ENCODE results near the gene KCNK13. TPM values are rescaled to one million over a fixed set of nuclear protein-coding genes. Genes with fewer than 3 reads are reported as not detected.

Gene KCNK13
- polyA plus RNA-seq, 3 donors, result 0.15 to 0.23 (median 0.17) TPM

DNA sequence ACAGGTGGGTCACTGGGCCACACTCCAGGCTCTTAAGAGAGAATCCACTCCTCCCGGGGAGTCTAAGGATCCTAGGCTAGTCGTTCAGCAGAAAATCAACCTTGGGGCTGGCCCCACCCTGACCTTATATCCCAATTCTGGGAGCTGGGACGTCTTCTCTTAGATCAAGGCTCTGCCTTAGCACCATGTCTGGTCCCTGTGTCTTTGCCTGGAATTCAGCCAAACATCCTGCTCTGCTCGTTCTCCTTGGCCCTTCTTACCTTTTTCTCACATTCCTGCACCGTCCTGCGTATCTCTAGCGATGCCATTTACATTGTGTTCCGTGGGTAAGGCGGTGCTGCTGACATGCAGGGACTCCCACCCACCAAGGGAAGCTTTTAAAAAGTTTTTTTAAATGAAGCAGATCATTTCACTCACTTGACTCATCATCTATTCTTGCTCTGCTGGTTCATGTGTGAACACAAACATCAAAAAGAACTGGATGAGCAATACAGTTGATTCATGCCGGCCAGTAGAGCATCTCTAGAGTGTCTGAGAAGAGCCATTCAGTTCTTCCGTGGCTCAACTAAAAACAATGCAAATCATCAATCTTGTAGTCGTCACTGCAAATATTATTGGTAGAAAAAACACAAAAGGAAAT is 50.2 kb downstream of the KCNK13 start:
- no peak for DNase-seq (ENCODE audit: extremely low read depth in 1 of 11, low read depth in 9 of 11, low spot score in 4 of 11)

DNA sequence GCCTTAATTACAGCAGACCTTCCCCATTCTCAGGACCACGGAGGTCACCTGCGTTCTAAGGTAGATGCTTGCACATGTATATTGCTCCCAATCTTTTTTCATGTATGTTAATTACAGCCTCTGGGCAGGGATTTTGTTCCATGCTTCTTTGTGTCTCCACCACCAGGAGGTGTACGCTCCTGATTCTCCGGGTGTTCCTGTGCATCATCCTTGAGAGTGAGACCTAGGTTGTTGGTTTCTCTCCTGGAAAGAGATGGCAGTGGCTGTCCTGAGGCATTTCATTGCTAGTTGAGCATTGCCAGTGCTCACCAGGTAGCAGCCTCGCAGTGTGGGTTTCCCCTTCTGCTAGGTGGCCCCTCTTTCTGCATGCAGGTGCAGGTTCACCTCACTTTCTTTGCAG is 52.8 kb downstream of the KCNK13 start:
- no peak for DNase-seq (ENCODE audit: extremely low read depth in 1 of 11, low read depth in 9 of 11, low spot score in 4 of 11)

DNA sequence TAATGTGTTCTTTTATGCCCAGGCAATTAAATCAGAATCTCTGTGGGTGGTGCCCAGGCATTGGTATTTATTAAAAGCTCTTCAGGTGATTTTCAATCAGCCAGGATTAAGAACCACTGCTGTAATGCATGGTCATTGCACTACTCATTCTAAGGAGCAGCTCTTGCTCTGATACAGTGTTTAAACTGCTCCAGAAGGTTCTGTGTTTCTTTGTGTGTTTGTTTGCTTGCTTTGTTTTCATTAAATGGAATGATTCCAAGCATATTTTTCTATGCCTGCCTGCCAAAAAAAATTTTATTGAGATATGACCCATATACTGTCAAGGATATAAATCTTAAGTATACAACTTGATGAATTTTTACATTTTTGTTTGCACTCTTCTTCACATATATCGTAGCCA is 54.0 kb downstream of the KCNK13 start:
- DNase-seq (ENCODE audit: extremely low read depth in 1 of 11, low read depth in 9 of 11, low spot score in 4 of 11), result no peak

DNA sequence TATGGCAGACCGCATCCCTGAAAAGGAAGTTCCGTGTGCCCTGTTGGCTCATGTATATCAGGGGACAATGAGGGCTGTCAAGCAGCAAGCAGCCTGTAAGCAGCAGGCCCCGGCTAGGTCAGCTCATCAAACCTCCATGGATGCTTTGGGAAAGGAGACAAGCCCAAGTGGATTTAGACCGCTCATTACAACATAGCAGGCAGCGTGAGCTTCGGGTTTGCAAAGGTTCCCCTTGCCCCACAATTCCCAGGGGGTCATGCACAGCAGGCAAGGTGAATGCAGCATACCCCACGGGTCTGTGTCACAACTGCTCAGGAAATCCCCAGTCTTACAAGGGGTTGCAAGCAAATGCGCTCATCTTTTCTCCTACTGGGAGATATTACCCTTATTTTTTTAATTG is 54.6 kb downstream of the KCNK13 start:
- DNase-seq (ENCODE audit: extremely low read depth in 1 of 11, low read depth in 9 of 11, low spot score in 4 of 11), result no peak

DNA sequence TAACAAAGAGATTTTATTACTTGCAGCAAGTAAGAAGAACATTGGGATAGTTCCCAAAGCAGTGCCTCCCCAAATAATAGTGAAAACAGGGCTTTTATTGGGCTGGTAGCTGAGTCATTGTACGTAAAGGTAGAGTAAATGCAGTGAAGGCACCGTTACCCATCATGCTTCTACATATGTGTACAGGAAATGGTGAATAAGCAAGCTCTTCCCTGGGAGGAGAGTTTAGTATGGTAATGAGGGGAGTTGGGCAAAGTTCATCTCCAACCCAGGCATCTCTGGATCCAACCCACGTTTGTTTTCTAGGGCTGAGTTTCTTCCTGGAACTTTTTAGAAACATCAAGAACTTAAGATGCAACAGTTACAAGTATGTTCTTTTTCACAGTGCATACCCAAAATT is 56.2 kb downstream of the KCNK13 start:
- no peak for DNase-seq (ENCODE audit: extremely low read depth in 1 of 11, low read depth in 9 of 11, low spot score in 4 of 11)

DNA sequence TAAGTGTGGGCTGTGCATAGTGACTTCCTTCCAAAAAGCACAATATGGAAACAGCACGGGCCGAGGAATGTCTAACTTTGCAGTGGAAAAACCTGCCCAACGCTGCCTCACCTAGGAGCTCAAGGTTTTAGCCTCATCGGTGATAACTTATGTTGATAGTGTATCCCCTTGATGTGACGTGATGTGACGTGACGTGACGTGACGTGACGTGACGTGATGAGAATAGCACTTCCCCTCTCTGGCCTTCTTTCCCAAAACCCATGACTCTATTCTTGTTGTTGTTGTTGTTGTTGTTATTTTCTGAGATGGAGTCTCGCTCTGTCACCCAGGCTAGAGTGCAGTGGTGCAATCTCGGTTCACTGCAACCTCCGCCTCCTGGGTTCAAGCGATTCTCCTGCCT is 64.5 kb downstream of the KCNK13 start:
- DNase-seq (ENCODE audit: extremely low read depth in 1 of 11, low read depth in 9 of 11, low spot score in 4 of 11), result no peak

DNA sequence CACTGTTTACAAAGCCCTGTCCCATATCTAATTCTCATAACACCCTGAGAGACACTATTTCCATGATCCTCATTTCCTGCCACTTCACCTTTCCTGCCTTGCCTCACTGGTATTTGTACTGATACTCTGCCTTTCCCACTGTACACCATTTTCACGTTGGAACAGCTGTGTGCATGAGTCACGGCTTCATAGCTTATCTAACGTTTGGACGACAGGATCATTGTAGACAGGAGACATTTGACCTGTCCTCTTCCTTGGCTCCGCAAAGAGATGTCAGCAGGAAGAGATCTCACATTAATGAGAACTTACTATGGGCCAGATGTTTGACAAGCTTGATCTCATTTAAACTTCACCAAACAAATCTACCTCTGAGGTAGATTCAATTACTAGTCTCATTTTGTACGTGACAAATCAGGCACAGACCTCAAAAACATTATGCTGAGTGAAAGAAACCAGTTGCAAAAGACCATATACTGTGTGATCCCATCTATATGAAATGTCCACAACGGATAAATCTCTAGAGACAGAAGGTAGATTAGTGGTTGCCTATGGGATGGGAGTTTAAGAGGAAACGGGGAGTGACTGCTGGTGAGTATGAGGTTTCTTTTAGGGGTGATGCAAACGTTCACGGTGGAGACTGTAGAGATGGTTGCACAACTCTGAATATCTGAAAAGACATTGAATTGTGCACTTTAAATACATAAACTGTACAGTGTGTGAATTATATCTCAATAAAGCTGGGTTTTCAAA is 71.2 kb downstream of the KCNK13 start:
- no peak for DNase-seq (ENCODE audit: extremely low read depth in 1 of 11, low read depth in 9 of 11, low spot score in 4 of 11)

DNA sequence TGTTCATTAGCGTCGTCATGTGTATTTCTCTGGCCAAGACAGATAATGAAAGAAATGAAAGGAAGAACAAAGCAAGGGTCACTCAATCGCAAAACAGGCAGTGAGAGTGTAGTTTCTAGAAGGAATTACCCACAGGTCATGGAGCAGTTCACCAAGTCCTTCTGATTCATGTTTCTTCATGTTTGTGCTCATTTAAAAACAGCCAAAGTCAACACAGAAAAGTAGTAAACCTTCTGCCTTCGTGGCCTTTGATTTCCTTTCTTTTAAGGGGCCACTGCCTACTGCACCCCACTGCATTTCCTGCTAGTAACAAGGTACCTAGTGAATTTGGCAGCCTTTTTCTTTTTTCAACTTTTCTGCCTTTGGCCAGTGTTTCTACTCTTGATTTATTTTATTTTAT is 75.1 kb downstream of the KCNK13 start:
- DNase-seq (ENCODE audit: extremely low read depth in 1 of 11, low read depth in 9 of 11, low spot score in 4 of 11), result no peak

DNA sequence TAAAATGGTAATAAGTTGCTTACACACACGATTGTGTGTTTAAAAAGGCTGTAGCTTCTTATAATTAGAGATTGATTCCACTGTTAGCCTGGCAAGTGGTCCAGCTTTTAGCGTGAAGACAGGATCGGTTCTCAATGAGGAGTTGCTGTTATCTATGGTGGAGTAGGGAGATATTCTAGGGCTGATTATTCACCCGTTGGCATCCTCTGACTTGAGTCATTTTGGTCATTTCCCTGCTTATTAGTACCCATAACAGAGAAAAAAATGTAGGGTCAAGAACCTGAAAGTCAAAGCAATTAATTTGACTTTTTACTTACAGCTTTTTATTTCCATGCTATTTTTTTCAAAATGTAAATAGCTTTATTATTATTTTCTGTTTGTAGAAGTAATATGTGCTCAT is 76.0 kb downstream of the KCNK13 start:
- DNase-seq (ENCODE audit: extremely low read depth in 1 of 11, low read depth in 9 of 11, low spot score in 4 of 11), result no peak

DNA sequence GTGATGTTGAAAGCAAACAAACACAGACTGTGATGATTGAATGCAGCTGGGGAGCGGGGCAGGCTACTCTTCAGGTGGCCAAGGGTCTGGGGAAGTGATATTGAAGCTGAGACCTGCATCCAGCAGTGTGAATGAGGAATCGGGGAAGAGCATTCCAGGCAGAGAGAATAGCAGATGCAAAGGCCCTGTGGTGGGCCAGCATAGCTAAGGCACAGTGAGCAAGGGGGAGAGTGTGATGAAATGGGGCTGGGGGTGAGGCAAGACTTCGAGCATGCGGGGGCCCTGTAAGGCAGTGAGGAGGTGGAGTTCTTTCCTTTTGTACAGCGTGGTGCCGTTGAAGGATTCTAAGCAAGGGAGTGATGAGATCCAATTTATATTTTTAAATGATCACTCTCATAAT is 77.4 kb downstream of the KCNK13 start:
- no peak for DNase-seq (ENCODE audit: extremely low read depth in 1 of 11, low read depth in 9 of 11, low spot score in 4 of 11)

DNA sequence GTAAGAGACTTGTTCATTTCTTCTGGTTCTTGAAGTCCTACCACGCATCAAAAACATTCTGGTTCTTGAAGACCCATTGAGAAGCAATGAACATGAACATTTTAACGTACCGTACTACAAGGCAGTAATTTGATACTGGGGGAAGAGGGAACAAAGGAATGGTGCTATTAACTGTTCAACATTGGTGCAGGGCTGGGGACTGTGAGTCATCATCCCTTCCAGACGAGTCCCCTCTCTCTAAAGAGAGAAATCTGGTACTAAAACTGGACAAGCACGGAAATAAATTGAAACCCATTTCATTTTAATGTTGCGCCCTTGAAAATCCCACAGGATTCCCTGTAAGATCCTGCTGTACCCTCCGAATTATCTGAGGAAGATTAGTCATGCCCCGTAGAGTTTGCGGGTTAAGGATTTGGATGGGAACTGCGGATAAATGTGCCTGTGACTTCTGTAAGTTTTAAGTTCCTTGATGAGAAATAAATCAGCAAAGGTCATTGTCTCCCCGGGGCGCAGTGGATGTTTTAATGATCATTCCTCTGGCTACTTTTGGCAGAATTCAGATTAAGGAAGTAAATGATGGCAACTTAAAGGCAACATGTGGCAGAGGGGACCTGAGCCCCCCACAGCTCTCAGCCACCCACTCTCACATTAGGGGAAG is 78.6 kb downstream of the KCNK13 start:
- no peak for DNase-seq (ENCODE audit: extremely low read depth in 1 of 11, low read depth in 9 of 11, low spot score in 4 of 11)

DNA sequence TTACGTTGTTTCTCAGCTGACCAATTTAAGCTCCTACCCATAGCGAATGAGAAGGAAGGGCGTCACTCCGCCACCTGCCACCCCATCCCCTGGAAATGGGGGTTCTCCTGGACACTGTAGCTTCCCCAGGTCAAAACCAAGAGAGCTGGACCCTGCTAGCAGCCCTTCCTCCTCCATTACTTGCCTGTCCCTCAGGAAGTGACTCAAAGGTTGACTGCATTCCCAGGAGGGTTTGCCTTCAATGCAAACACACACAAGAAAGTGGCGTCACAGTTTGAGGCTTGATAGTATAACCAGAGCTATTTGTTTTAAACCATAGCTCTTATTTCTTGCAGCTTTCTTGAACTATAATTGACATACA is 79.1 kb downstream of the KCNK13 start:
- no peak for DNase-seq (ENCODE audit: extremely low read depth in 1 of 11, low read depth in 9 of 11, low spot score in 4 of 11)

DNA sequence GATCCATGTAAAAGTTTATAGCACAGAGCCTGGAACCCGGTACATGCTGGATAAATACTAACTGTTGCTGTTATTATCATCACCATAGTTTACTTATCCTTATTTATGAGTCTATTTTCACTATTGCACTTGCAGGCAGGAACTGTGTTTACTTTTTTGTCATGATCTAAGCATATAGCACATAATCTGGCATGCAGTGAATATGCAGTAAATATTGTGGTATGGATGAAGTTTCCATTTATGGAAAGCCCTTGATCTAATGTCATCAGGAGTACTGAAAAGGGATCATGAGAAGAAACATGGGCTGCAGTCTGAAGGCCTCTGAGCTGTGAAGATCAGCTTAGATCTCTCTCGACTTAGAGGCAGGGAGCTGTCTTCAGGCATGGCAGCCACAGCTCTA is 91.6 kb downstream of the KCNK13 start:
- no peak for DNase-seq (ENCODE audit: extremely low read depth in 1 of 11, low read depth in 9 of 11, low spot score in 4 of 11)

DNA sequence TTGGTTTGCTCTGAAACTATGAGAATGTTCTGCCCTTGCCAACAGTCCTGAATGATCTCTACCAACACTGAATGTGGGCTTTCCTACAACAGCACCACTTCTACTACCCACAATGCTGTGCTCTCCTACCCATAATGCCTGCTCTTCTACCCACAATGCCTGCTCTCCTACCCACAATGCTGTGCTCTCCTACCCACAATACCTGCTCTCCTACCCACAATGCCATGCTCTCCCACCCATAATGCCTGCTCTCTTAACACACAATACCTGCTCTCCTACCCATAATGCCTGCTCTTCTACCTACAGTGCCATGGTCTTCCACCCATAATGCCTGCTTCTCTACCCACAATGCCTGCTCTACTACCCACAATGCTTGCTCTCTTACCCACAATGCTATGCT is 92.3 kb downstream of the KCNK13 start:
- DNase-seq (ENCODE audit: extremely low read depth in 1 of 11, low read depth in 9 of 11, low spot score in 4 of 11), result no peak

DNA sequence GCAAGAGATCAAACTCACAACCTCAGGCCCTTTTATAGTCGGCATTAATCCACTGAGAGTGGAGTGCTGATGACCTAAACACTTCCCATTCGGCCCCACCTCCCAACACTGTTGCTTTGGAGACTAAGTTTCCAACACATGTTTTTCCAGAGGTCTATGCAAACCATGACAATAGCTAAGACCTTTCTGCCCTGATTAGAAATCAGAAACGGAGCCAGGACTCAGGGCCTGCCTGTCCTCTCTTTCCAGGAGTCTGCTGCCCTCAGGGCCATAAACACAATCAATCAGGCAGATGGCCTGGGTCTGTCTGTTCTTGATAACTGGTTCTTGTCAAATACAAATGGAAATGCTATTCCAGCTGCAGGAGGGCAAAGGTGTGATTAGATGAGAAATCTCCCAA is 97.4 kb downstream of the KCNK13 start:
- no peak for DNase-seq (ENCODE audit: extremely low read depth in 1 of 11, low read depth in 9 of 11, low spot score in 4 of 11)

DNA sequence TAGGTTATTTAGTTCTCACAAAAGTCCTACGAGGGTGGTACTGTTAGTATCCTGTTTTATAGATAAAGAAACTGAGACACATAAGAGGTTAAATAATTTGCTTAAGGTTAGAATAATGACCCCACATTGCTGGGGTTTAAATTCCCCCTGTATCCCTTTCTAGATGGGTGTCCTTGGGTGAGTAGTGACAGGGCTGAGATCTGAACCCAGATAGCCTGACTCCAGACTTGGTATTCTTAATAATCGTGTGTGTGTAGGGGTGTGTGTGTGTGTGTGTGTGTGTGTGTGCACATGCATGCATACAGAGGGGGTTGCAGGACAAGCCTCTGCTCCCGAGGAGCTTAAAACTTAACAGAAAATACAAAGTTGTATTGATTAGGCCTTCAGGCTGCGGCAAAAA is 97.9 kb downstream of the KCNK13 start:
- no peak for DNase-seq (ENCODE audit: extremely low read depth in 1 of 11, low read depth in 9 of 11, low spot score in 4 of 11)

DNA sequence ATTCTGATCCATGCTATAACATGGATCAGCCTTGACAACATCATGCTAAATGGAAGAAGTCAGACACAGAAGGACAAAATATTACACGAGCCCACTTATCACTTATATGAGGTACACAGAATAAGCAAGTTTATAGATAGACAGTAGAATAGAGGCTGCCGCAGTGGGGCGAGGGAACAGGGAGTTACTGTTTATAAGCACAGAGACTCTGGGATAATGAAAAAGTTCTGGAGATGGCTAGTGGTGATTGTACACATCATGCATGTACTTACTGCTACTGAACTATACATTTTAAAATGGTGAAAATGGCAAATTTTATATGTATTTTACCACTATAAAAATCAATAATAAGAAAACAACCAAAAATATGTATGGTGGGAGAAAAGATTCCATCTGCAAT is 99.3 kb downstream of the KCNK13 start:
- no peak for DNase-seq (ENCODE audit: extremely low read depth in 1 of 11, low read depth in 9 of 11, low spot score in 4 of 11)

DNA sequence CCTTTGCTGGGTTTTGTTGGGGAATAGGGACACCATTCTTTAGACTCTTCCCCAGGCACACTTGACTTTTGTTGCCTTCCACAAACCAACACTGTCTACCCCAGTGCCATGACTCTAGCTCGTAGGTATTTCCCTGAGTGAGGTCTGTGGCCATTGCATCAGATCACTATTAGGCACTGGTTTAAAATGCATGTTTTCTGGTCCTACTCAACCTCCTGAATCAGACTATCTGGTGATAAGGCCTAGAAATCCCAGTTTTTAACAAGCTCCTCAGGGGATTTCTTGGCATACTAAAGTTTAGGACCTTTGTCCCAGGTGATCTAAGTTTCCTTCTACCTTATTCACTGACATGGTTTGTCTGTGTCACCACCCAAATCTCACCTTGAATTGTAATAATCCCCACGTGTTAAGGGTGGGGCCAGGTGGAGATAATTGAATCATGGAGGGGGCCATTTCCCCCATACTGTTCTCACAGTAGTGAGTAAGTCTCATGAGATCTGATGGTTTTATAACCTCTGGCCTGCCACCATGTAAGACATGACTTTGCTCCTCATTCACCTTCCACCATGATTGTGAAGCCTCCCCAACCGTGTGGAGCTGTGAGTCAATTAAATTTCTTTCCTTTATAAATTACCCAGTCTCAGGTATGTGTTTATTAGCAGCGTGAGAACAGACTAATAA is 106.8 kb downstream of the KCNK13 start:
- DNase-seq (ENCODE audit: extremely low read depth in 1 of 11, low read depth in 9 of 11, low spot score in 4 of 11), result no peak

DNA sequence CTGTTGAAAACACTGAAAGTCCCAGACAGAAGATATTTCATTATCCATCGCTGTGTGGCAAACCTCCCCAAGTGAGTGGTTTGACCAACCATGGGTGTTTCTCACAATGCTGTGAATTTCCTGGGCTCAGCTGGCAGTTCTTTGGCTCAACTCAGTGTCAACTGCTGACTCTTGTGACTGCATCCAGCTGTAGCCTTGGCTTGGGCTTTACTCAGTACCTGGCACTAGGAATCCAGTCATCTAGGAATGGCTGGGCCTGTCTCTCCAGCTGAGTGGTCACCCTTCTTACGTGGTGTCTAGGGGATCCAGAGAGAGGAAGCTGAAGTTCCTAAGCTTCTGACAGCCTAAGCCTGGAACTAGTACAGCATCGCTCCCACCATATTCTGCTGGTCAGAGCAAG is 113.8 kb downstream of the KCNK13 start:
- DNase-seq (ENCODE audit: extremely low read depth in 1 of 11, low read depth in 9 of 11, low spot score in 4 of 11), result no peak

DNA sequence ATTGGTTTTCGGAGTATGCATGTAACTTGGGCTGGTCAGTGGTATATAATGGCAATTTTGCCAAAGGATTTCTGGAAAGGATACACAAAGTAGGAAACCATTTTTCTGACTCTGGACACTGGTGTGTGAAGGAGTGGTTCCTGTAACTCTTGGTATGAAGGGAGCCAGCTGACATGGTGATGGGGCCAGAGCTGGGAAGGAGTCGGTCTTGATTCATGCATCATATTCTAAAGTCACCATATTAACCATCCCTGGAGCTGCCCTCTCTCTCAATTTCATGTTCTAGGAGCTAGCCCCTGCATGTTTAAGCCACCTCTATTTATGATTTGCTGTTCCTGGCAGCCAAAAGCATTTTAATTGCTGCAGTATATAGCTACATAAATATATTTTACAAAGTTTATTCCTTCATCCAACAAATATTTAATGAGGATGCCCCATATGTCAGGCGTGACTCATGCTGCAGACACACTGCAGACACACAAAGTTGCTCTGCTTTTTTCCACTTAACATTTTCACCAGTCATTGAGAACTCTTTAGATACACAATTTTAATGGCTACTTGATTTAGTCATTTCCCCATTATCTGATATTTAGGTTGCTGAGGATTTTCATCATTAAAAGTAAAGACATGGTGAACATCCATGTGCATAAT is 115.9 kb downstream of the KCNK13 start:
- DNase-seq (ENCODE audit: extremely low read depth in 1 of 11, low read depth in 9 of 11, low spot score in 4 of 11), result no peak
